Coronary artery (tissue), 2 donors: Measurements from ENCODE around the gene CRAT.

Experiments
- DNase-seq: peaks from one replicate; pipeline ENCODE4 v3.0.0-alpha.2; 2017; ENCODE audit warnings: low spot score
- H3K27ac ChIP-seq, 2 donors: fragments of 200-600 bp; sonication (generic); one replicate each; pipeline ENCODE4 v1.5.1; 2016 to 2019
- H3K4me3 ChIP-seq: fragments of 200-600 bp; sonication (generic); 2 replicates; pipeline ENCODE4 v1.5.1; 2016; ENCODE audit warnings: mild to moderate bottlenecking, moderate library complexity
- TF ChIP-seq, protein P1 (sequence below): fragments of 200-600 bp; sonication (generic); IDR thresholded peaks from one replicate; pipeline ENCODE4 v1.5.1; 2019; ENCODE audit warnings: antibody characterized with exemption

CRAT gene

DNA sequence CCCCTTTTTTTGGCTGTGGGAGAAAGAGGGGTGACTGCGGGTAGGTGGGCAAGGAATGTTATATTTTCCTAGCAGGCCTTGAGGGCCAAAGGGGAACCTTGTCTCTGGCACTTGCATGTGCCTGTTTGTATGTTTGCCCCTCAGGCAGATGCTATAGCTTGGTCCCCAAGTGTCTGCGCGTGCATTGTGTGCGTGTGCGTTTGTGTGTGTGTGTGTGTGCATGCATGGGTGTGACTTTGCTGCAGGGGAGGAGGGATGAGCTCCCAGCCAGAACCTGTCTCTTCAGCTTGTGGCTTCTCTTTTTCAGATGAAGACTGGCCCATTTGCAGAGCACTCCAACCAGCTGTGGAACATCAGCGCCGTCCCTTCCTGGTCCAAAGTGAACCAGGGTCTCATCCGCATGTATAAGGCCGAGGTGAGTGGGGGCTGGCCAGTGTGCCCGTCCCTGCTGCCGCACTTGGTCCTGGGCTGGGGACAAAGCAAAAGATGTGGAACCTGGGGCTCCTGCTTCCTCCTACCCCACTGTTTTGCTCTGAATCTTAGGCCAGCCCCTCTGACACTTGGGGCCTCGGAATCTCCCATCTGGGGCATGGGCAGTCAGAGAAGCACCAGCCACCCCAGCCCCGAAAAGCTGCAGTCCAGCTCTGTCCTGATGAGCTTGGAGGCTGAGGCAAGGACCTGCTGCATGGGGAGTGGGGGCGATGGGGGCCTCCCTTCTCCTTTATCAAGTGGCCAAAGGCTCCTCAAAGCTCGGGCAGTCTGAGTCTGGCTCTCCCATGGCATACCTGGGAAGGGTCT is 31.7 kb upstream of the CRAT start:
- no peak for DNase-seq
- Histone ChIP-seq H3K27ac (peak overlapping the region; percentile 91 to 99), H3K4me3 (peak overlapping the region; percentile 61)
- TF ChIP-seq, protein P1, sequence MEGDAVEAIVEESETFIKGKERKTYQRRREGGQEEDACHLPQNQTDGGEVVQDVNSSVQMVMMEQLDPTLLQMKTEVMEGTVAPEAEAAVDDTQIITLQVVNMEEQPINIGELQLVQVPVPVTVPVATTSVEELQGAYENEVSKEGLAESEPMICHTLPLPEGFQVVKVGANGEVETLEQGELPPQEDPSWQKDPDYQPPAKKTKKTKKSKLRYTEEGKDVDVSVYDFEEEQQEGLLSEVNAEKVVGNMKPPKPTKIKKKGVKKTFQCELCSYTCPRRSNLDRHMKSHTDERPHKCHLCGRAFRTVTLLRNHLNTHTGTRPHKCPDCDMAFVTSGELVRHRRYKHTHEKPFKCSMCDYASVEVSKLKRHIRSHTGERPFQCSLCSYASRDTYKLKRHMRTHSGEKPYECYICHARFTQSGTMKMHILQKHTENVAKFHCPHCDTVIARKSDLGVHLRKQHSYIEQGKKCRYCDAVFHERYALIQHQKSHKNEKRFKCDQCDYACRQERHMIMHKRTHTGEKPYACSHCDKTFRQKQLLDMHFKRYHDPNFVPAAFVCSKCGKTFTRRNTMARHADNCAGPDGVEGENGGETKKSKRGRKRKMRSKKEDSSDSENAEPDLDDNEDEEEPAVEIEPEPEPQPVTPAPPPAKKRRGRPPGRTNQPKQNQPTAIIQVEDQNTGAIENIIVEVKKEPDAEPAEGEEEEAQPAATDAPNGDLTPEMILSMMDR, result no peak

DNA sequence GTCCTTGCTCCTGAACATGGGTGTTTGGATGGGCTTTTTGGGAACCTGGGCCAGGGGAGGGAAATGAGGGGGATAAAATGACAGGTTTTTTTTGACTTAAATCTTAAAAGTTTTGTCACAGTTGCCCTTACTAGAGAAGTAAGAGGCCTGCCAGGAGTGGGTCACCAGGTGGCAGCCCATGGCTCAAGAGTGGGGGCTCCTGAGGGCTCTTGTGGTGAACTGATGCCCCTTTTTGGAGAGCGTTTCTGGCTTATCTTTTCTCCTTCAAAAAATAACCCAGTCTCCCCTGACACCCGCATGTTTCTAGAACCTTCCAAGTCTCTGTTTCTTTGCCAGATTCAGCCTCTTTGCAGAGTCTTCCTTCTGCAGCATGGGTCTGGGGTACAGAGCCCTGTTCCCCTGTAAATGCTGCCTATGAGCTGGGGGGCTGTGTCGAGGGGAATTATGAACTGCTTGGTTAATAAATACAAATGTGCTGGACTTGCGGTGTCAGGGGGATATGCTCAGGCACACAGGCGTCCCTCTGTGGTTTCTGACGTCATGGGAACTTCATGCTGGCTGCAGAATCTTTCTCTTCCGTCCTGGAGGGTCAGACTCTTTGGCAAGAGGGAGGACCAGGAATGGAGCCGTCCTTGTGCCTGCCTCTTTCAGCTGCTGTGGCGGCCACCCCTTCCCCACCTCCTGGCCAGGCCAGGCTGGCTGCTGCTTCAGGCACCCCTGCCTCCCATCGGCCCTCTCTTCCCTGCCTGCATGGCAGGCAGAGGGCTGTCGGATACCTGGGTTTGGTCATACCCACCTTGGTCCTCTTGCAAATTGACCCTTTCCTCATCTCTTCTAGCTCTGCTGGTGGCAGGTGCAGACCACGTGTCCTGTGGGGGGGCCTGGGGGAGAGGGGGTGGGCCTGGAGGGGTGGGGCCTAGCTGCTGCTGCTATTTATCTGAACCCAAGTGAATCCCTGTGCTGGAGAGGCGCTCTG is 30.8 kb upstream of the CRAT start:
- peak overlapping the region; percentile 91 to 99 for H3K27ac ChIP-seq
- peak overlapping the region; percentile 61 for H3K4me3 ChIP-seq
- DNase-seq, result peak; percentile 94
- TF ChIP-seq, protein P1, result no peak

DNA sequence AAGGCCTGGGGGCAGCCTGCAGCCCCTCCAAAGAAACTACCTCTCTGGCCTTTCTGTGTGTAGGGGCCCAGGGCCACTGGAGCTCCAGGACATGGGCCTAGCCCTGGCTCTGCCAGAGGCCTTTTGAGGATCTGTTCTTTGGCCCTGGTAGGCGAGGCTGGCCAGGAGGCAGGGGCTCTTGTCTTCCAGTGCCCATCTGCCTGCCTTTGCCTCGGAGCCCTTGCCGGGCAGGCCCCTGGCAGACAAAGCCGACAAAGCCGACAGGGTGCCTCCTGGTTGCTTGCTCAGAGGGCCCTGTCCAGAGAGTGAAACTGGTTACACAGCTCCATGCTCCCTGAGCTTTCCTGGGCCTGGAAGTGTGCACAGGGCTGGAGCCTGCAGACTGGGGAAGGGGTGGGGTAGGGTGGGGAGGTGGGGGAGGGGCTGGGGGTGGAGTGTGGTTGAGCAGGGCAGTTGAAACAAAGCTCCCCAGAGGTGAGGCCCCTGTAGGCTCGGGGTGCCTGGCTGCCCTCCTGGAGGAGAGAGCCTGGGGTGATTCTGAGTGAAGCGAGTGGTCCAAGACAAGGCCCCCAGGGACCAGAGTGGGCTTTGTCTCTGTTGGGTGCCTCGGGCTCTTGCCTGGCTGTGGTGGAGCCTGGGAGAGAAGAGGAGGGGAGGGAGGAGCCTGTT is 29.9 kb upstream of the CRAT start:
- peak; percentile 83 for DNase-seq
- TF ChIP-seq, protein P1, result no peak
- Histone ChIP-seq H3K27ac (peak overlapping the region; percentile 91 to 99), H3K4me3 (peak overlapping the region; percentile 61)

DNA sequence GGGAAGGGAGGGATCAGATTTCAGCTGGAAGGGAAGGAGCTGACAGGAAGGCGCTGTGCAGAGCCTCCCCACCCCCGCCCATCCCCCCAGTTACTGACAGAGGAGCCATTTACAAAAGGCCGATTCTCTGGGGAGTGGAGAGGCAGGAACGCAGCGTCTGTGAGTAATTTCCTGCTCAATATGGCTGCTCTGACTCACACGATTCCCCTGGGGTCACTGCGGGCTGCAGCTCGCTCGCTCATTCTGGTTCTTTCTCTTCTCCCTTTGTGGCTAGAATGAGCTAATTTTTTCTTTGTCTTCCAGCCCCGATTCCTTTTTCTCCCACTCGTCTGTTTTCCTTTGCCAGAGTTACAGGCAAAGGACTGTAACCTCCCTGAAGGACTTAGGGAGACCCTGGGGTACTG is 29.4 kb upstream of the CRAT start:
- H3K4me3 ChIP-seq, result peak overlapping the region; percentile 72
- TF ChIP-seq, protein P1, result no peak
- peak; percentile 99 for DNase-seq

DNA sequence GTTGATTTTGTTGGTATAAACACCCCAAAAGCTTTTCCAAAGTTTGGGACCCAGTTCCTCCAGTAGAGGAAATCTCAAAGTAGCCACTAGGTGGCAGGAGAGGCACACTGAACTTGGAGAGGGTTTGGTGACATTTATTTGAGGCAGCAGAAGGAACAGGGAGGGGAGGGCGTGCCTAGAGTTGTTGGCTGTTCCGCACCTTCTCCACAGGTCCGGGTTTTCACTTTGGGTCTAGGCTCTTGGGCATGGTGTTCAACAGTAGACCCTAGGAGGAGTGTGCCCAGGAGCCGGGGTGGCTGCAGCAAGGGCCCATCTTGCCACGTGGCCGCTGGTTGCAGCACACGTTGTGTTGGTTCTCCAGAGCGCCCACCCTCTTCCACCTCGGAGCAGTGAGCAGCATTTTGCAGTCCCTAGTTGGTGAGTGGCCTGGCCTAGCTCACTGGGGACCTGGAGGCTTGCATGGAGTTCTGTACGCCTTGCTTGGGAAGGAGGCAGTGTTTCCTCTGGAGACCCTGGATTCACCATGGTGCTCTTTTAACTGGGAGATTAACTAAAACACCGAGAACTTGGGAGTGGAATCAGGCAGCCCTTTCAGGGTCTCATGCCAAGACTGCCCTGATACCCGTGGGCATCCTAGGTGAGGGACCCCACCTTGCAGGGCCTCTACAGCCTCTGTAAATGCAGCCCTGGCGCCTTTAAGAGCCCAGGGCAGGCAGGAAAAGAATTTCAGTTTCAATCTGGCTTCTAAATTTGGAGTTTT is 28.8 kb upstream of the CRAT start:
- TF ChIP-seq, protein P1, result peak; percentile 97
- DNase-seq, result peak; percentile 91
- H3K4me3 ChIP-seq, result peak overlapping the region; percentile 72

More for the DNA sequence above, 29.4 kb upstream of the CRAT start:
- H3K27ac ChIP-seq, result peak overlapping the region; percentile 91 to 99

More for the DNA sequence above, 28.8 kb upstream of the CRAT start:
- H3K27ac ChIP-seq, result peak overlapping the region; percentile 91 to 99
